ENCODE measurements around the gene LRTM2.

DNA sequence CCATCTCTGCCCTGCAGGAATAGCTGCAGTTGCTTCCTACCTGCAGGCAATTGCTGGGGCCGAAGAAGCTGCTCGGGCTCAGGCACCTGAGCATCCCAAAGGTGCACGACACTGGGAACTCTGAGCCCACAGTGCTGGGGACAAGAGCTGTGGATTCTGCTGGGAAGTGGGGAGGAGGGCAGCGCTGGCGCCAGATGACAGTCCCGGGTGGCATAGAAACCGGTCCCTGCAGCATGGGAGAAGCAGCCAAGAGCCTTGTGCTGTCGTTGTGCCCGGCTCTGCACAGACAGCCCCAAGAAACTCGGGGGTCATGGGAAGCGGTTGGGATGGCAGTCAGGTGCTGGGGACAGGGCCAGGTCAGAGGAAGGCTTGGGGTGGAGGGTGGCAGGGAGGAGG lies 529 bp downstream of the LRTM2 start:
- no peak for TF ChIP-seq EZH2 (IDR thresholded peaks at IDR 0.05)
- TF ChIP-seq, protein P1, sequence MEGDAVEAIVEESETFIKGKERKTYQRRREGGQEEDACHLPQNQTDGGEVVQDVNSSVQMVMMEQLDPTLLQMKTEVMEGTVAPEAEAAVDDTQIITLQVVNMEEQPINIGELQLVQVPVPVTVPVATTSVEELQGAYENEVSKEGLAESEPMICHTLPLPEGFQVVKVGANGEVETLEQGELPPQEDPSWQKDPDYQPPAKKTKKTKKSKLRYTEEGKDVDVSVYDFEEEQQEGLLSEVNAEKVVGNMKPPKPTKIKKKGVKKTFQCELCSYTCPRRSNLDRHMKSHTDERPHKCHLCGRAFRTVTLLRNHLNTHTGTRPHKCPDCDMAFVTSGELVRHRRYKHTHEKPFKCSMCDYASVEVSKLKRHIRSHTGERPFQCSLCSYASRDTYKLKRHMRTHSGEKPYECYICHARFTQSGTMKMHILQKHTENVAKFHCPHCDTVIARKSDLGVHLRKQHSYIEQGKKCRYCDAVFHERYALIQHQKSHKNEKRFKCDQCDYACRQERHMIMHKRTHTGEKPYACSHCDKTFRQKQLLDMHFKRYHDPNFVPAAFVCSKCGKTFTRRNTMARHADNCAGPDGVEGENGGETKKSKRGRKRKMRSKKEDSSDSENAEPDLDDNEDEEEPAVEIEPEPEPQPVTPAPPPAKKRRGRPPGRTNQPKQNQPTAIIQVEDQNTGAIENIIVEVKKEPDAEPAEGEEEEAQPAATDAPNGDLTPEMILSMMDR (IDR thresholded peaks at IDR 0.05) = no peak
